ENCODE measurements around the gene FHDC1.

The FHDC1 gene

GRCh38 chr4:152937336-152938236, 1.5 kb downstream of the FHDC1 start:
- no peak for DNase-seq

GRCh38 chr4:152938237-152938947, 2.3 kb downstream of the FHDC1 start:
- DNase-seq, result no peak

GRCh38 chr4:152939621-152940020, 3.5 kb downstream of the FHDC1 start:
- no peak for DNase-seq

GRCh38 chr4:152940461-152940860, 4.3 kb downstream of the FHDC1 start:
- DNase-seq, result no peak

GRCh38 chr4:152941411-152941810, 5.3 kb downstream of the FHDC1 start:
- DNase-seq, result no peak

GRCh38 chr4:152942346-152942745, 6.2 kb downstream of the FHDC1 start:
- DNase-seq, result no peak

GRCh38 chr4:152943672-152944071, 7.5 kb downstream of the FHDC1 start:
- no peak for DNase-seq

GRCh38 chr4:152944666-152945320, 8.7 kb downstream of the FHDC1 start:
- no peak for DNase-seq

- DNase-seq, result no peak
Measured at GRCh38 chr4:152945639-152946038, 9.5 kb downstream of the FHDC1 start.

- no peak for DNase-seq
Measured at GRCh38 chr4:152946446-152946845, 10.3 kb downstream of the FHDC1 start.

GRCh38 chr4:152947311-152947710, 11.2 kb downstream of the FHDC1 start:
- no peak for DNase-seq

- DNase-seq, result no peak
Measured at GRCh38 chr4:152949930-152950329, 13.8 kb downstream of the FHDC1 start.

- DNase-seq, result no peak
Measured at GRCh38 chr4:152950402-152951274, 14.5 kb downstream of the FHDC1 start.

GRCh38 chr4:152951348-152951747, 15.2 kb downstream of the FHDC1 start:
- DNase-seq, result no peak

- no peak for DNase-seq
Measured at GRCh38 chr4:152953514-152953913, 17.4 kb downstream of the FHDC1 start.

GRCh38 chr4:152954741-152955140, 18.6 kb downstream of the FHDC1 start:
- DNase-seq, result no peak

GRCh38 chr4:152956147-152956546, 20.0 kb downstream of the FHDC1 start:
- DNase-seq, result no peak

GRCh38 chr4:152956650-152957436, 20.7 kb downstream of the FHDC1 start:
- DNase-seq, result no peak

- no peak for DNase-seq
Measured at GRCh38 chr4:152957437-152958171, 21.5 kb downstream of the FHDC1 start.

GRCh38 chr4:152959080-152959479, 23.0 kb downstream of the FHDC1 start:
- no peak for DNase-seq

GRCh38 chr4:152960082-152960481, 24.0 kb downstream of the FHDC1 start:
- DNase-seq, result no peak

Data from CD4-positive, alpha-beta T cell treated with Interleukin-10 for 1 hour (primary cell).